ENCODE data around the gene PRKCH. TPM values are rescaled to one million over a fixed set of nuclear protein-coding genes. Genes with fewer than 3 reads are reported as not detected.

The PRKCH gene
- total RNA-seq, 2 donors from 2014 or later = 24.6 to 73.6 TPM

- no peak for TF ChIP-seq CTCF (IDR thresholded peaks at IDR 0.05)
- no peaks in the 10 kb centered on the region for H3K27me3 ChIP-seq (replicated peaks; ENCODE audit: insufficient read depth)
- ATAC-seq (ENCODE audit: insufficient number of reproducible peaks, low FRiP score, low read depth) (no peak), DNase-seq (ENCODE audit: low spot score) (no peak)
- no peaks in the 10 kb centered on the region for H3K9me3 ChIP-seq
- no peak overlapping the region for H3K27ac ChIP-seq
- H3K36me3 ChIP-seq = no peaks in the 10 kb centered on the region
- peaks cover 8 to 41% of the 10 kb centered on the region in 2 donors for H3K4me1 ChIP-seq (ENCODE audit: control insufficient read depth in 1 of 2, low read depth in 2 of 2)
- H3K4me3 ChIP-seq = no peak overlapping the region
Observed at GRCh38 chr14:61557854-61558253, 236.5 kb downstream of the PRKCH start.

GRCh38 chr14:61558271-61558670, 236.9 kb downstream of the PRKCH start:
- peaks cover 4 to 41% of the 10 kb centered on the region in 2 donors for H3K4me1 ChIP-seq (ENCODE audit: control insufficient read depth in 1 of 2, low read depth in 2 of 2)
- no peaks in the 10 kb centered on the region for H3K9me3 ChIP-seq
- ATAC-seq (ENCODE audit: insufficient number of reproducible peaks, low FRiP score, low read depth) (no peak), DNase-seq (ENCODE audit: low spot score) (no peak)
- no peaks in the 10 kb centered on the region for H3K27me3 ChIP-seq (replicated peaks; ENCODE audit: insufficient read depth)
- no peak overlapping the region for H3K4me3 ChIP-seq
- H3K36me3 ChIP-seq = no peaks in the 10 kb centered on the region
- TF ChIP-seq CTCF (IDR thresholded peaks at IDR 0.05) = no peak
- H3K27ac ChIP-seq = no peak overlapping the region

DNA sequence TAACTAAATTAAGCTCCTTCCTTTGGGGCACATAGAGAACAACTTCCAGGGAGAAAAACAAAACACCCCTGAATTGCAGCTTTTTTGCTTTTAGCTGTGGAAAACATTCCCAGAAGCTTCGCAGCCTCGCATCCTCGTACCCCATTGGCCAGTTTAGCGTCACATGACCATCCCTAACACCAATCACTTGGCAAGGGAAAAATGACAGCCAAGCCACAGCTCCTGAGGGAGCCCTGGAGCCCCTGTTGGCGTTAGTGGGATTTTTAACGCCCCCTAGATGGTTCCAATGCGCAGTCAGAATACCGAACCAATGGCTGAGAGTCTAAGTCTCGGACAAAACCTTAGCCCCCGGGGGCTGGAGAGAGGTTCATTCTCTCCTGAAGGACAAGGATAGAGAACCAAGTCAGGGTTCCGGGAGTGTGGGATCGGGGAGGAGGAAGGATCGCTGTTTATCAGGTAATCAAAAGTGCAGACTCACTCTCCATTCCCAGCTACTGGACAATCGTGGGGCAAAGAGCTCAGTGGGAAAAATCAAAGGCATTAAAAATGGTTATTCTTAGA, 238.3 kb downstream of the PRKCH start:
- ATAC-seq (ENCODE audit: insufficient number of reproducible peaks, low FRiP score, low read depth) (no peak), DNase-seq (ENCODE audit: low spot score) (no peak)
- no peaks in the 10 kb centered on the region for H3K9me3 ChIP-seq
- no peaks in the 10 kb centered on the region for H3K36me3 ChIP-seq
- no peak overlapping the region for H3K4me3 ChIP-seq
- H3K27me3 ChIP-seq (replicated peaks; ENCODE audit: insufficient read depth) = no peaks in the 10 kb centered on the region
- no peak overlapping the region for H3K27ac ChIP-seq
- peaks cover 4 to 31% of the 10 kb centered on the region in 2 donors for H3K4me1 ChIP-seq (ENCODE audit: control insufficient read depth in 1 of 2, low read depth in 2 of 2)
- no peak for TF ChIP-seq CTCF (IDR thresholded peaks at IDR 0.05)

- peak overlapping the region in 1 of 2 donors; percentile 79 for H3K27ac ChIP-seq
- H3K27me3 ChIP-seq (replicated peaks; ENCODE audit: insufficient read depth) = no peaks in the 10 kb centered on the region
- H3K36me3 ChIP-seq = no peaks in the 10 kb centered on the region
- H3K4me1 ChIP-seq (ENCODE audit: control insufficient read depth in 1 of 2, low read depth in 2 of 2) = peaks cover 4 to 31% of the 10 kb centered on the region in 2 donors
- H3K9me3 ChIP-seq = no peaks in the 10 kb centered on the region
- DNase-seq (ENCODE audit: low spot score) (no peak), ATAC-seq (ENCODE audit: insufficient number of reproducible peaks, low FRiP score, low read depth) (no peak)
- no peak for TF ChIP-seq CTCF (IDR thresholded peaks at IDR 0.05)
- no peak overlapping the region for H3K4me3 ChIP-seq
Observed at GRCh38 chr14:61560323-61560722, 238.9 kb downstream of the PRKCH start.

DNA sequence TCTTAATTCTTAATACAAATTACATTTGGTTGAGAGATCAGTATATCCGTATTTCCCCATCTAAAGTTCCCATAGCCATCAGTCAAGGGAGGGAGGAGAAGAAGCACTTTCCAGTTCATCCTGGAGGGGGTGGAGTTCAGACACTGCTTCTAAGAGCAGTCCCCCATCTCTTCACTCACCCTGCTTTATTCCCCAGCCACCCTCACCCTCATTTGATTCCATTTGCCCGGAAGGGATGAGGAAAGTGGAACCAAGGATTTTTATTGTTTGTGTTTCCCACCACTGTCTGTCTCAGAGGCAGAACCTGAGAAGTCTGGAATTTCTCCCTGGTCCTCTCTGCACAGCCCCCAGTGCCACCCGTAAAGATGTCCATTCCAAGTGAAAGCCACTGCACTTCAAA, 239.7 kb downstream of the PRKCH start:
- Histone ChIP-seq H3K4me3 (no peak overlapping the region), H3K27ac (peak overlapping the region; percentile 71 to 79), H3K4me1 (ENCODE audit: control insufficient read depth in 1 of 2, low read depth in 2 of 2) (peaks cover 4 to 31% of the 10 kb centered on the region in 2 donors), H3K36me3 (no peaks in the 10 kb centered on the region), H3K27me3 (replicated peaks; ENCODE audit: insufficient read depth) (no peaks in the 10 kb centered on the region), H3K9me3 (no peaks in the 10 kb centered on the region)
- TF ChIP-seq CTCF (IDR thresholded peaks at IDR 0.05) = no peak
- no peak for DNase-seq (ENCODE audit: low spot score)
- ATAC-seq (ENCODE audit: insufficient number of reproducible peaks, low FRiP score, low read depth) = no peak

Measured in thoracic aorta (tissue), 2 donors.